ENCODE data around the gene MAL.

Gene MAL

GRCh38 chr2:95061601-95062183 is 36.2 kb downstream of the MAL start:
- no peak for DNase-seq (ENCODE audit: low read depth, low spot score)

GRCh38 chr2:95062242-95063085 is 37.0 kb downstream of the MAL start:
- DNase-seq (ENCODE audit: low read depth, low spot score) = no peak

DNA sequence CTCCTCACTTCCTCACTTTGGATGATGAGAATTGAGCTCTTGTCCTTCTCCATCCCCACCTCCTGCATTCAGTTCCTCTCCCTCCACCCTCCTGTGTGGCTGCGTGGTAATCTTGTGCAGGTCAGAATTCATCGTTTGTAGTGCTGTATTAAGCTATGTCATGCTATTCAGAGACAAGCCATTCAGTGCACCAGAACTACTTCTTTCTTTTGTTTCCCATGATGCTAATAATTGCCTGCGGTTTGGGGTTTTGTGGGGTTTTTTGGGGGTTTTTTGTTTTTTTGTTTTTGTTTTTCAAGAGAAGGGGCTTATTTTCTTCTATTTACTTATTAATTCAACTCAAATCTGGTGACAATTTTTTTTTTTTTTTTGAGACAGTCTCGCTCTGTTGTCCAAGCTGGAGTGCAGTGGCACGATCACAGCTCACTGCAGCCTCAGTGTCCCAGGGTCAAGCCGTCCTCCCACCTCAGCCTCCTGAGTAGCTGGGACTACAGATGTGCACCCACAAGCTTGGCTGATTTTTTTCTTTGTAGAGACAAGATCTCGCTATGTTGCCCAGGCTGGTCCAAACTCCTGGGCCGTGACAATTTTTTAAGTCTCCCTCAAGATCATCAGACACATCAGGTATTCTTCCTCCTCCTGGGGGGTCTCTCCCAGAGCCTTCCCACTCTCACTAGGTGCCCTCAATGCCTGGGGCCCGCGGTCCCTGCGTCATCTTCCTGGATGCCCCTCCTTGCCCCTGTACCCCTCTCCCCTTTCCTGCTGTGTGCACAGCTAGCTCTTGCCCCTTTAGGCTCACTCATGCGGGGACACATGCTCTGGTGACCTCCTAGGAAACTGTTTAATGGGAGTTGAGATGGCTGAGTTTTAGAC is 37.8 kb downstream of the MAL start:
- no peak for DNase-seq (ENCODE audit: low read depth, low spot score)

DNA sequence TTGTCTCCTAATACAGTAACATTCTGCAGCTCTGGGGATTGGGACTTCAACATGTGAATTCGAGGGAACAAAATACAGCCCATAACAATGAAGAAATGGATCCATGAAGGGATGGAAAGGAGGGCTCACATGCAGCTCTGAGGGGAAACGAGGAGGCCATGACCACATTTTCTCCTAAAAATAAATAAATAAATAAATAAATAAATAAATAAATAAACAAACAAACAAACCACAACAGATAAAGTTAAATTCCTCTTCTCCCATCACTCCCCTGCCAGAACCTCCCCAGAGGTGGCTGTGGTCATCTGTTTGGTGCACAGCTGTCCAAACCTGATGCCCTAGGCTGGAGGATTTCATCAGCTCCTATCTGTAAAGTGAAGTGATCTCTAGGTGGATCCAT is 42.7 kb downstream of the MAL start:
- DNase-seq (ENCODE audit: low read depth, low spot score) = no peak

GRCh38 chr2:95069465-95069864 is 44.0 kb downstream of the MAL start:
- DNase-seq (ENCODE audit: low read depth, low spot score) = no peak

DNA sequence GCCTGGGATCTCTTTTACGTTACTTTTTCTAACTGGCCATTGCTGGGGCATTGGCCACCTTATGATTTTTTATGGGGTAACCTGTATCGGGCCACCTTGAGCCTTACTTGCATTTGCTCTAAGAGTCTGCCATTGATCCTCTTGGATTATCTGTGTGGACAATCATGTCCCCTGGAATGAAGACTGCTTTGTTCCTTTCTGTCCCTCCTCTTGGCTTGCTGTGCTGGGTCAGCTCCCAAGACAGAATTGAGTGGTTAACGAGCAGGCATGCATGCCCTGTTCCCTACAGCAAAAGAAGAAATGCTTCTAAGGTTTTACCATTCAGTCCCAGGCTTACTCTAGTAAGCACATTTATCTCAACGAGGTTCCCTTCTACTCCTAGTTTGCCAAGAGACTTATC is 46.3 kb downstream of the MAL start:
- no peak for DNase-seq (ENCODE audit: low read depth, low spot score)

DNA sequence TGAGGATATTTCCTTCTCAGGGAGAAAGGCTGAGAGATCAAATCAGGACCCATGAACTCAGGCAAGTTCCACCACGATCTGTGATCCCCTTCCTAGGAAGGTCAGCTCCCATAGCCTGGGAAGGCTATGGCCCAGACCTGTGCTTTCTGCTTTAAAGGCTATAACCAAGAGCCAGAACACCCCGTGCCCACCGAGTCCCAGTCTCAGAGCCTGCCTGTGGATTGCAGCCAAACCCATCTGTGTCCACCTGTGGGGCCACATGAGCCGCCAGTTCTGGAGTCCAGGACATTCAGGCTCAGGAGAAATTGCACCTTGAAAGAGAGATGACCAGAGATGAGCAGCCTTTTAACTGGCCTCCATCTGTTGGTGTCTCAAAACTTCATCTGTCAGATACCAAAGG is 46.9 kb downstream of the MAL start:
- no peak for DNase-seq (ENCODE audit: low read depth, low spot score)

GRCh38 chr2:95073856-95074662 is 48.6 kb downstream of the MAL start:
- no peak for DNase-seq (ENCODE audit: low read depth, low spot score)

GRCh38 chr2:95074663-95075439 is 49.3 kb downstream of the MAL start:
- DNase-seq (ENCODE audit: low read depth, low spot score) = peak; percentile 33

GRCh38 chr2:95075440-95076132 is 50.1 kb downstream of the MAL start:
- no peak for DNase-seq (ENCODE audit: low read depth, low spot score)

DNA sequence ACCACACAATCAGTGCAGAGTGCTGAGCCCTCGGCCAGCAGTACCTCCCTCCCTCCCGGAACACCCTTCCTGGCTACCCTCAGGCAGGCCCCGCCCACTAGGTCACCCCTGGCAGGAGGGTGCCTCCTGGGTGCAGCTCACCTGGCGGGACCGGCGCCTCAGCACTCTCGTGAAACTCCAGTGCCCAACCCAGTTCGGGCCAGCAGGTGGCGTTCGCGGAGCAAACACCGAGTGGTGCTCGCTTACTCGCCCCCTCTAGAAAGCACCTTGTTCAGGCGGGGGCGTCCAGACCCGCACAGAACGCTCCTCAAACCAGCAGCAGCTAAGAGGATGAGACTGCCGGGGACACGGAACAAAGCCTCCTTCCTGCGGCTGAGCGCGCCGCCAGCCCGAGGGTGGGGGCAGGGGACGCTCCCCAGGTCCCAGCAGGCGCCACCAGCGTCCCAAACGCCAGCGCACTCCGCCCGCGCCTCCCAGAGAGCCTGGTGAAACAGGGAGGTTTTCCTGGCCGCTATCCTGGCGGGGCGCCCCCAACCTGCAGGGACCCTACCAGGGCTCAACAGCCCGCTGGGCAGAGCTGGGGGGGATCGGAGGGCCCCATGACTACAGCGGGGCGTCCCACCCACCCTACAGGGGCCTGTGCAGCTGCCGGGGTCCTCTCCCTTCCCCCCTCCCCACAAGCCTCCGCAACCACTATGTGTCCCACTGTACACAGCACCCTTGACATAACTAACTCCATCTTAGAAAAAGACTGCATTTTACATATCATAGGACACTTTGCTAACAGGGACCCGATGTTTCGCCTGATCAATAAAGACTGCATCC is 51.4 kb downstream of the MAL start:
- peak; percentile 75 for DNase-seq (ENCODE audit: low read depth, low spot score)

GRCh38 chr2:95077530-95077825 is 52.0 kb downstream of the MAL start:
- DNase-seq (ENCODE audit: low read depth, low spot score) = no peak

GRCh38 chr2:95077861-95078603 is 52.5 kb downstream of the MAL start:
- no peak for DNase-seq (ENCODE audit: low read depth, low spot score)

DNA sequence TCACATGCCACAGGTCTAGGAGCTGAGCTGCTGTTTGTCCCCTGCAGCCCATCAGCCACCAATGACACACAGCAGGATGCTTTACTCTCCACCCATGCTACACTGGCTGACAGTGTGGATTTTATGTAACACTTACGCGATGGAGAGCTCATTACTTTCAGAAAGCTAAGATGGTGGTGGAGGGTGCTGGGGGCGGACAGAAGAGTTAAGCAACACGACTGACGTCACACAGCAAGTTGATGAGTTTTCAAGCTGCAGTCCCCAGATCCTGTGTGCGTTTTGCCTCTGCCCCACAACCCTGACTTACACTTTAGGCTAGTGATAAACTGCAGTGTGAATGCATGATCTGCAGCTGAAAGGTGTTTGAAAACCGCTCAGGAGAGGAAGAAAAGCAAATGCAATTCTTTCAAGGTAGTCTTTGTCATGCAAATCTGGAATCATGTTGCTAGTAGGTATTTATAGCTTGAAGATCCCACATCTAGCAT is 53.7 kb downstream of the MAL start:
- DNase-seq (ENCODE audit: low read depth, low spot score) = no peak

GRCh38 chr2:95082477-95082876 is 57.0 kb downstream of the MAL start:
- no peak for DNase-seq (ENCODE audit: low read depth, low spot score)

DNA sequence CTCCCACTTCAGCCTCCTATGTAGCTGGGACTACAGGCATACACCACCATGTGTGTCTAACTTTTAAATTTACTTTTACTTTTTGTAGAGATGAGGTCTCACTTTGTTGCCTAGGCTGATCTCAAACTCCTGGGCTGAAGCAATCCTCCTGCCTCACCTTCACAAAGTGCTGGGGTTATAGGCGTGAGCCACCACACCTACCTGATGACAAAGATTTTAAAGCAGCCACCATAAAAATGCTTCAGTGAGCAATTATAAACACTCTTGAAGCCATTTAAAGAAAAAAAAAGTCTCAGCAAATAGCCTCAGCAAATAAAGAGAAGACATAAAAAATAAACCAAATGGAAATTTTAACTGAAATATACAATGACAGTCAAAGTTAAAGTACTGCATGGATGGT is 60.5 kb downstream of the MAL start:
- no peak for DNase-seq (ENCODE audit: low read depth, low spot score)

GRCh38 chr2:95087379-95087778 is 61.9 kb downstream of the MAL start:
- no peak for DNase-seq (ENCODE audit: low read depth, low spot score)

DNA sequence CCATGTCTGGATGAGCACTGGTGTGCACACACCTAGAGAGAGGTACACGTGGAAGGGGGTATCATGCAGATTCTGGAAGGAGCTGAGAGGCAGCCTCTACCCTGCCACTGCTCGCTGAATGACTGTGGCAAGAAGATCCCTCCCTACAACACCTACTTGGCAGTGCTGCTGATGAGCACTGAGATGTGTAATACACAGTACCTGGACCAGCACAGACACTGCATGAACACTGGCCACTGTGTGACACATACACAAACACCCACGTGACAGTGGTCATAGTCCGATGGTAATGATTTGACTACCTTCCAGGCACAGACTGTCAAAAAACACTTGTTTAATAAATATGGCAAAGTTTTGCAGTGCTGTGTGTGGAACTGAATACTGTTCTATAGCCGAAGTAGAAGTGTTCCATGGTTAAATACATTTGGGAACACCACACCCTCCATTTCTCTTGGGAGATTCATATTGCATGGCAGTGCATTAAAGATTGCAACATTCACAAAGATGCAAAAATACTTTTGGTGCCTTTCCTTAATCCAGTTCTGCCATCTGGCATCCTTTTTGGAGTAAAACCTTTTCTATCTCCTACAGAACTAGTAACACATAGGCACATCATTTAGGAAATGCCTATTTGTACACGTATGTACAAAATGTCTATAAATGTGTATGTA is 66.5 kb downstream of the MAL start:
- DNase-seq (ENCODE audit: low read depth, low spot score) = no peak
